GM13976 (cell line): Measurements from ENCODE around the gene STING1.
"Not testable (repeated sequence)": the region's sequence is repeated elsewhere in the genome, so short reads cannot be mapped to it uniquely, and the experiment has no call there.

Experiments
- DNase-seq: peaks from one replicate; pipeline ENCODE4 v3.0.0; 2012; ENCODE audit warnings: low spot score
- in situ Hi-C: fragments of 300-500 bp; cut with MboI; formaldehyde crosslinking; loops from one replicate; pipeline ENCODE4 v1.12.0; 2022; ENCODE audit warnings: low sequenced_read_pairs, mixed read lengths, inconsistent platforms; ENCODE audit not compliant: unreplicated experiment
- TF ChIP-seq, protein P1 (sequence below): IDR thresholded peaks from 2 replicates; pipeline ENCODE4 v1.5.1; 2012; ENCODE audit warnings: borderline replicate concordance, mild to moderate bottlenecking; ENCODE audit not compliant: insufficient read depth; ENCODE audit errors: extremely low read depth, missing control alignments, control extremely low read depth

The STING1 gene

DNA sequence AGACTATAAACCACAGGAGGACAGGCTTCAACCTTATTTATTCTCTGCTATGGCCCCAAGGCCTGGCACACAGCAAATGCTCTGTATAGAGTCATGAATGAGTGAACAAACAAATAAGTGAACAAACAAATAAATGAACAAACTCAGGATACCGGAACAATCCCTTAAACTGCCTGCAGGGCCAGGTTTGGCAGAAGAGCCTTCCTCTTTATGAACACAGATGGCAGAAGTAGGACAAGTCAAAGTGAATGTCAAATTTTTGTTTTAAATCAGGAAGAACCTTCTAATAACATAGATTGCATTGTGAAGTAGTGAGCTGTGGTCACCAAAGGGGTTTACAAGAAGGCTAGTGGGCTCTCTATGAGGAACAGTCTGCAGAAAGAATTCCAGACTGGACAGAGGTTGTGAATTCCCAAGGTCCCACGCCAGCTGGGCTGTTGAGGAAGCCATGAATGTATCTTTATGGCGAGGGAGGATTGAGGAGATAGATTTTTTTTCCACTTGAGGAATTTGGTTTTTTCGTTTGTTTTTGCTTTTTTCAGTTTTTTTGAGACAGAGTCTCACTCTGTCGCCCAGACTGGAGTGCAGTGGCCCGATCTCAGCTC is 30.3 kb upstream of the STING1 start:
- TF ChIP-seq, protein P1, sequence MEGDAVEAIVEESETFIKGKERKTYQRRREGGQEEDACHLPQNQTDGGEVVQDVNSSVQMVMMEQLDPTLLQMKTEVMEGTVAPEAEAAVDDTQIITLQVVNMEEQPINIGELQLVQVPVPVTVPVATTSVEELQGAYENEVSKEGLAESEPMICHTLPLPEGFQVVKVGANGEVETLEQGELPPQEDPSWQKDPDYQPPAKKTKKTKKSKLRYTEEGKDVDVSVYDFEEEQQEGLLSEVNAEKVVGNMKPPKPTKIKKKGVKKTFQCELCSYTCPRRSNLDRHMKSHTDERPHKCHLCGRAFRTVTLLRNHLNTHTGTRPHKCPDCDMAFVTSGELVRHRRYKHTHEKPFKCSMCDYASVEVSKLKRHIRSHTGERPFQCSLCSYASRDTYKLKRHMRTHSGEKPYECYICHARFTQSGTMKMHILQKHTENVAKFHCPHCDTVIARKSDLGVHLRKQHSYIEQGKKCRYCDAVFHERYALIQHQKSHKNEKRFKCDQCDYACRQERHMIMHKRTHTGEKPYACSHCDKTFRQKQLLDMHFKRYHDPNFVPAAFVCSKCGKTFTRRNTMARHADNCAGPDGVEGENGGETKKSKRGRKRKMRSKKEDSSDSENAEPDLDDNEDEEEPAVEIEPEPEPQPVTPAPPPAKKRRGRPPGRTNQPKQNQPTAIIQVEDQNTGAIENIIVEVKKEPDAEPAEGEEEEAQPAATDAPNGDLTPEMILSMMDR: no peak
- DNase-seq: no peak
- in situ Hi-C loops: no loop called here

GRCh38 chr5:139504722-139505121 is 22.2 kb upstream of the STING1 start:
- in situ Hi-C loops, DNase-seq: not testable (repeated sequence)

DNA sequence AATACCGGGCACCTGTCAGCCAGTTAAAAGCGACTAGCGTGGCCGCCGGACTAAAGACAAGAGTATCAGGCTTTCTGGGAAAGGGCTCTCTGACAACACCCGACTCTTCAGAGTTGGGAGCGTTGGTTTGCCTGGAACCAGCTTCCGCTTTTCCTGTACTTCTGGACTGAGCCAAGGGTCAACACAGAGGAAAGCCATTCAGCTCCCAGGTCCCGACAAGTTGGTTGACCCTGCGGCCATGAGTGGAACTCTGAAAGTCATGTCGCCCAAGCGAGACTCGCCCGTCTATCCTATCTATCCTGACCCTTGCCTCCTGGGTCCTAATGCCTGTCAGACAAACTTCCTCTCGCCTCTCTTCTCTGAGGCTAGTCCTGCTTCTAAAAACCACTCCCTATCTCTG is 21.3 kb upstream of the STING1 start:
- DNase-seq, in situ Hi-C loops: not testable (repeated sequence)

GRCh38 chr5:139503036-139503817 is 20.7 kb upstream of the STING1 start:
- in situ Hi-C loops, DNase-seq: not testable (repeated sequence)

- no peak for DNase-seq
- in situ Hi-C loops: no loop called here
- TF ChIP-seq, protein P1: no peak
Observed at GRCh38 chr5:139501381-139501780, 18.8 kb upstream of the STING1 start.

DNA sequence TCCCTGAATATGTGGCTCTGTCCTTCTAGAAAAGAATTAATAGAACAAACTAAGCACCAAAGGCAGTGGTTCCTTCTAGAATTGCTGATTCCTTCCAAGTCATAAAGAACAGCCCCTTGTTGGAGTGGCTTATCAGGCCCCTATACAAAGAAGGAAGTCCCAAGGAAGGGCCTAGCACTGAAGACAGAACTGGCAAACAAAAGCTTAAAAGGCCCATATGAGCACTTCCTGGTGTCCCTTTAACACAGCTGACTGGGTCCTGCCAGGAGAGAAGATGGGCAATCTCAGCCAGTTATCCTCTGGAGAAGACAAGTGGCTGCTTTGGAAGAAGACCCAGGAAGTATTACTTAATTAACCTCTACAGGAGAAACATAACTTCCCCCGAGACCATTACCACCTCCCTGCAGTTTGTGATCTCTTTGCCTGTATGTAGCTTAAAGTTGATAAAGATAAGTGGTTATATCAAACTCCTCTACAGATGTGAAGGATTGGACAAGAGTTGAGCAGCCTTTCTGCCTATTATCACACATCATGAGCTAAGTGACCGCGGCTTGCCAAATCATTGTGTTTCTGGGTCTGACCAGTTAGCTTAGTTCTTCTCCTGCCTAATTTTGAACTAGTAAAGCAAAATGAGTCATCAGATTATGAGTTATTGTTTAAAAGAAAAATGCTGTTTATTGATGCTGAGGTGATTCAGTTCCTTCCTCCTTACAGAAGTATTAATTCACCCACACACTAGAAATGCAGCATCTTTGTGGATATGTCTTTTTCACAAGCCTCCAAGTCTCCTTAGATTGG is 13.3 kb upstream of the STING1 start:
- in situ Hi-C loops: no loop called here
- TF ChIP-seq, protein P1: no peak
- no peak for DNase-seq

- TF ChIP-seq, protein P1: no peak
- no peak for DNase-seq
- in situ Hi-C loops: no loop called here
Observed at GRCh38 chr5:139494832-139495231, 12.3 kb upstream of the STING1 start.

GRCh38 chr5:139494256-139494655 is 11.7 kb upstream of the STING1 start:
- DNase-seq: no peak
- in situ Hi-C loops: no loop called here
- TF ChIP-seq, protein P1: no peak
